ENCODE results near the gene NECAB2. TPM values are rescaled to one million over a fixed set of nuclear protein-coding genes. Genes with fewer than 3 reads are reported as not detected.

The NECAB2 gene
- total RNA-seq, 2 donors from 2014 or later, result 0.58 TPM; not detected in 1

DNA sequence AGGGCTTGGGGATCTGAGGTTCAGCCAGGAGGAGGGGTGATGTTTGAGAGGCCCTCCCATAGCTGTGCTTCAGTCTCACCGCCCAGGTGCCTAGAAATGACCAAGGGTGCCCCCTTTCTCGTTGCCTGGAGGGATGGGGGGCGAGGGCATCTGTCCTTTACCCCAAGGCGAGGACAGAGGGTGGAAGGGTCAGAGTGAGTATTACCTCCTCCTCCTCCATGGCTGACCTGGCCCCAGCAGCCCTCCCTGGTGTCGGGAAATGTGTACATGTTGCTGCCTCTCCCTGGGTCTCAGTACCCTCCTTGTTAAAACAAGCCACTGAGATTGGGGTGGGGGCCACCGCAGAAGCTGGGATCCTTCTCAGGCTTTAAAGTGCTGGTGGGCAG, 2.4 kb downstream of the NECAB2 start:
- peaks cover 26% of the 10 kb centered on the region for H3K27me3 Mint-ChIP-seq (ENCODE audit: low read depth)
- no peak overlapping the region for H3K27ac Mint-ChIP-seq
- no peaks in the 10 kb centered on the region for H3K36me3 Mint-ChIP-seq (ENCODE audit: insufficient read depth in 2 of 2)
- no peak overlapping the region for H3K4me3 Mint-ChIP-seq
- no peaks in the 10 kb centered on the region for H3K9me3 Mint-ChIP-seq
- no peak for DNase-seq
- no peaks in the 10 kb centered on the region for H3K4me1 Mint-ChIP-seq (ENCODE audit: low read depth)
- no peak for ATAC-seq (replicated peaks in 1 of 2)

DNA sequence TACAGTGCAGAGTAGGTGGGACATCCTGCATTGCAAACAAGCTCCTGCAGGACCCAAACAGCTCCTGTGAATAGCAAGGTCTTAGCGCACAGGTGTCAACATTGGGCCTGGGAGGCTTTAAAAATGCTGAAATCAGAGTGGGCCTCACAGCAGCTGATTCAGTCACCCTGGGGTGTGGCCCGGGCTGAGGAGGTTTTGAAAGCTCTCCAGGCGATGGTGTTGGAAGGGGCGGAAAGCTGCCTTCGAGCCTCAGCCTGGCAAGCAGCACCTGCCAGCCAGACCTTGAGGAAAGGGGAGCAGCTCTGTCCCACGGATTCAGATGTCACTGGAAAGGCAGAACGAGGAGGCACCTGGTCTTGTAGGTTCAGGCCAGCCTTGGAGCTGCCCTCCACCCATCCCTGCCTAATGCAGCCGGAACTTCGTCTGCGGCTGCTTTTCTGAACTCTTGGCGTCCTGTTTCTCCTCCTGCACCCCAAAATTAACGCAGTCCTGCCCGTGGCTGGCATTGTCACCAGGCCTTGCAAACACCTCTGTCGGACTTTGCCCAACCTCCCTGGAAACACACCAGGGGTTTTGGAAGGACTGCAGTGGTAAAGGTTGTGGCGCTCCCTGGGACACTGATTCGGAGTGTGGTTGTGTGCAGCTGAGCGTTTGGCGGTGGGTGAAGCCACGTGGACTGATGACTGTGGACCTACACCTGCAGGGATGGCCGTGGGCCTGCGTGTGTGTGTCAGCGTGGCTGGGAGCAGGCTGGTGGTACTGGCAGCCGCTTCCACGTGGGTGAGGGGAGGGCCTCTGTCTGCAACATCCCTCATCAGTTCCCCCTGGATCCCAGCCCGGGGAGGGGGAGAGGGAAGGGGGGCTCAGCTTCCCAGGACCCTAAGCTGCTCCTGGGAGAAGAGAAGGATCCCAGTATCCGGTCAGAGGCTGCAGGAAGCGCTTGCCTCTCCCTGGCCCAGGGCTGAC, 3.4 kb downstream of the NECAB2 start:
- Mint-ChIP-seq H3K9me3 (no peaks in the 10 kb centered on the region), H3K4me3 (no peak overlapping the region), H3K27ac (no peak overlapping the region), H3K4me1 (ENCODE audit: low read depth) (no peaks in the 10 kb centered on the region), H3K27me3 (ENCODE audit: low read depth) (peaks cover 26% of the 10 kb centered on the region), H3K36me3 (ENCODE audit: insufficient read depth in 2 of 2) (no peaks in the 10 kb centered on the region)
- ATAC-seq (replicated peaks in 1 of 2) (no peak), DNase-seq (no peak)

DNA sequence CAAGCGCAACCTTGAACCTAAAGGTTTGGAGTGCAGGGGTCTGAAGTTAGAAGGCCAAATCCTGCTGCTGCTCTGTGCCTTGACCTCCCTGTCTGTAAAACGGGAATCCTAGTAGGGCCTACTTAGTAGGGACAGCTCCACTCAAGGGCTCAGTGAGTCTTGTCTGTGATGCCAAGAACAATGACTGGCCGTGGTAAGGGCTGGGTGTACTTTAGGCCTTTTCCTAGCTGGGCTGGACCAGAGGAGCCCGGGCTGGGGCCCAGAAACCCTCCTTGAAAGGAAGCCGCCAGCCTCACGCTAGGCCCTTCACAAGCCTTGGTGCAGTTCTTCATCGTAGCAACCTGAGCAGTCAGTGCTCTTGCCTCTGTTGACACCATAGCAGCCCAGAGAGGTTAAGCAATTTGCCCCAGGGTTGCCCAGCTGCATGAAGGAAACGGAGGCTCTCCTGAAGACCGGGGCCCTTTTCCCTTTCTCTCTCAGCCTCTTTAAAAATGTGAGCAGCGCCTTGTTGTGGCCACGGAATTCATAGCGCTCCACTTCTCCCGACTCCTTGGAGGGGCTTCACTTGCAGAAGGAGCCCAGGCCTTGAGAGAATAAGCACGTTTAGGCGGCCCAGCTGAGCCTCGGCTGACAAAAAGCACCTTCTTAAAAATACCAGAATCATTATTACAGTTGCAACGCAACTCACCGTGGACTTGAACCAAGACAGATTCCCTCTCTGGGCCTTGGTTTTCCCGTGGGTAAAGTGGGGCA, 4.4 kb downstream of the NECAB2 start:
- no peak overlapping the region for H3K4me3 Mint-ChIP-seq
- H3K4me1 Mint-ChIP-seq (ENCODE audit: low read depth), result no peaks in the 10 kb centered on the region
- H3K27me3 Mint-ChIP-seq (ENCODE audit: low read depth), result peaks cover 31% of the 10 kb centered on the region
- H3K9me3 Mint-ChIP-seq, result no peaks in the 10 kb centered on the region
- no peaks in the 10 kb centered on the region for H3K36me3 Mint-ChIP-seq (ENCODE audit: insufficient read depth in 2 of 2)
- ATAC-seq (replicated peaks in 1 of 2) (no peak), DNase-seq (no peak)
- H3K27ac Mint-ChIP-seq, result no peak overlapping the region

DNA sequence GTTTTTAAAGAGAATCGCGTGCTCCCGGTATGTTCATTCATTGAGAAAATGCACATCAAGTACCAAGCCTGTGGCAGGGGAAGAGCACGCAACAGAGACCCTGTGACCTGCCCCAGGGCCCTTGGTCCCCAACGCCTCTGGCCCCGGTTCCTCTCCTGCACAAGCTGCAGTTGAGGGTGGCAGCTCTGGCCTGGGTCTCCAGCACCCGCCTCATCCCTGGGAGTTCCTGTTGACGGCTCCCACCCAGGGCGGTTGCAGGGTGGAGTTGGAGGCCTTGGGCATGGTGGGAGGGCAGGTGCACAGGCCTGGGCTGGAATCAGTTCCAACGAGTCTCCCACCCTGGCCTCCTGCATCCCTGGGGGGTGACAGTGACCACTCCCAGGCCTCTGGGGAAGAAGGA, 5.0 kb downstream of the NECAB2 start:
- Mint-ChIP-seq H3K27ac (no peak overlapping the region), H3K4me1 (ENCODE audit: low read depth) (no peaks in the 10 kb centered on the region), H3K9me3 (peaks cover 0 to 2% of the 10 kb centered on the region in 2 donors), H3K27me3 (ENCODE audit: low read depth) (peaks cover 25% of the 10 kb centered on the region), H3K36me3 (ENCODE audit: insufficient read depth in 2 of 2) (no peaks in the 10 kb centered on the region), H3K4me3 (no peak overlapping the region)
- DNase-seq, result no peak
- ATAC-seq (replicated peaks in 1 of 2), result no peak

DNA sequence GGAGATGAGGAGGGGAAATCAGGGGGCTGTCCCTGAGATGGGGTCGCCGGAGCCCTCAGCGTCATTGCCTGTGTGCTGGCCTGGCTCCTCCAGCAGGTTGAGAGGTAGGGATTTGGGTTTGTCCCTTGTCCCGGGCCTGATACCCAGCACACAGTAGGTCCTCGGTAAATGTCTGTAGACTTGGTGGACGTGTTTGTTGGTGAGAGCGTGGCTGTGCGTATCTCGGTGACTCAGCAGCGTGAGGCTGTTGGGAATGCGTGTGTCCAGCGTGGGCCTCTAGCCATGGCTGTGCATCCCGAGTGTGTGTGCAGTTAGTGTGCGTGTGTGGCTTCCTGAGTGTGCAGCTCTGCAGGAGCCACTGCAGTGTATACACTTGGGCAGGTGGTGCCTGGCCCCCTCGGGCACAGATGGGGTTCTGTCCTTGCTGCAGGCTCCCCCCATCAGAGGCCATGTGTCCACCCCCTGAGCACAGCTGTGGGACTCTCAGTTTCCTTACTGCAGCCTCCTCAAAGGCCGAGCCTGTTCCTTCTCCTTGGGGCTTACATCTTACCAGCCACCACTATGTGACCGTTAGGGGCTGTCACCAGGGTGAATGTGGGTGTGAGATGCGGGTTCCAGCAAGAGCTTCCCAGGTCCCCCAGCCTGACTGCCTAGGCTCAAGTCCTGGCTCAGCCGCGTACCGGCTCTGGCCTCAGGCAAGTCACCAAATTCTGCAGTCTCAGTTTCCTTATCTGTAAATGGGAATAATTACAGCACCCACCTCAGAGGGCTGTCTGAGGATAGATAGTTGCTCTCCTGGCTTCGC, 5.7 kb downstream of the NECAB2 start:
- ATAC-seq (replicated peaks in 1 of 2), result no peak

DNA sequence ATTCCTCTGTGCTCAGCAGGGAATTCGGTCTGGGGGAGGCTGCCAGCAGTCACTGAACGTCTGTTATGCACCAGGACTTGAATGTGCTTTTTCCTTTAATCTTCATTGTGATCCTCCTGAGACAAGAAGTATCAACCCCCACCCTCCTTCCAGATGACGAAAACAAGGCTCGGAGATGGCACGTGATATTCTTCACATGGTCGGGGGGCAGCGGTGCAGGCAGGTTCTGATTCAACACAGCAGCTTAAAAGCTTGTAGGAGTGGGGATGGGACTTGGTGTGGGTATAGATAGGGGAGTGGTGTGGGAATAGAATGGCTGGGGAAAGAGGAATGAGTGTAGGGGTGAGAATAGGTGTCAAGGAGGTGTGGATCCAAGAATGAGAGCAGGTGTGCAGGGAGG, 6.4 kb downstream of the NECAB2 start:
- no peak overlapping the region for H3K27ac Mint-ChIP-seq
- peaks cover 0 to 4% of the 10 kb centered on the region in 2 donors for H3K9me3 Mint-ChIP-seq
- ATAC-seq (replicated peaks in 1 of 2) (no peak), DNase-seq (no peak)
- no peaks in the 10 kb centered on the region for H3K4me1 Mint-ChIP-seq (ENCODE audit: low read depth)
- no peaks in the 10 kb centered on the region for H3K36me3 Mint-ChIP-seq (ENCODE audit: insufficient read depth in 2 of 2)
- peaks cover 19% of the 10 kb centered on the region for H3K27me3 Mint-ChIP-seq (ENCODE audit: low read depth)
- H3K4me3 Mint-ChIP-seq, result no peak overlapping the region

More for the DNA sequence above, 5.7 kb downstream of the NECAB2 start:
- no peak for DNase-seq
- Mint-ChIP-seq H3K4me3 (no peak overlapping the region), H3K4me1 (ENCODE audit: low read depth) (no peaks in the 10 kb centered on the region), H3K36me3 (ENCODE audit: insufficient read depth in 2 of 2) (no peaks in the 10 kb centered on the region), H3K27me3 (ENCODE audit: low read depth) (peaks cover 25% of the 10 kb centered on the region), H3K27ac (no peak overlapping the region), H3K9me3 (peaks cover 0 to 3% of the 10 kb centered on the region in 2 donors)

DNA sequence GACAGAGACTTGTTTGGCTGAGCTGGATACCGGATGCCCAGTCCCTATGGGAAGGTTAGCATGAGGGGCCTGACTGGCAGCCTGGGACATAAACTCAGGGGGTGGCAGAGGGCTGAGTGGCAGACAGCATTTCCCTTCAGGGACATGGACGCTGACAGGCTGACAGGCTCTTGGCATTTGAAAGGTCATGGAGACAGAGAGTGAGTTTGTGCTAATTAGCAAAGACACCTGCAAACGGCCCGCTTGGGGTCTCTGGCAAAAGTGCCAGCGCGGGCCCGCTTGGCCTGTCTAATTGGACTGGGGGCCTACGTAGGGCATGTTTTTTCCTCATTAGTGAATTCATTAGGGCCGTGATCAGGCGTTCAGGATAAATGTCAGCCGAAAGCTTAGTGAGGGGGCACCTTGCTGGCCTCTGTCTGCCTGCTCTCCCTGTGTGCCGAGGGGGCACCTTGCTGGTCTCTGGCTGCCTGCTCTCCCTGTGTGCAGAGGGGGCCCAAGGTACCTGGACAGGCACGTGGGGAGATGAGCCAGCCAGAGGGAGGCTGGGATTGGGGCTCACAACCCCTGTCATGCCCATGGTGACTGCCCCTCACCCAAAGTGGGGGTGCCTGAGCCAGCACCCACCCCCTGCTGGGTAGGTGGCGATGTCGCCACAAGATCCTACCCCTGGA, 7.7 kb downstream of the NECAB2 start:
- Mint-ChIP-seq H3K27ac (no peak overlapping the region), H3K4me1 (ENCODE audit: low read depth) (no peaks in the 10 kb centered on the region), H3K27me3 (ENCODE audit: low read depth) (peaks cover 12% of the 10 kb centered on the region), H3K4me3 (no peak overlapping the region), H3K9me3 (peaks cover 0 to 4% of the 10 kb centered on the region in 2 donors), H3K36me3 (ENCODE audit: insufficient read depth in 2 of 2) (no peaks in the 10 kb centered on the region)
- ATAC-seq (replicated peaks in 1 of 2) (no peak), DNase-seq (no peak)

DNA sequence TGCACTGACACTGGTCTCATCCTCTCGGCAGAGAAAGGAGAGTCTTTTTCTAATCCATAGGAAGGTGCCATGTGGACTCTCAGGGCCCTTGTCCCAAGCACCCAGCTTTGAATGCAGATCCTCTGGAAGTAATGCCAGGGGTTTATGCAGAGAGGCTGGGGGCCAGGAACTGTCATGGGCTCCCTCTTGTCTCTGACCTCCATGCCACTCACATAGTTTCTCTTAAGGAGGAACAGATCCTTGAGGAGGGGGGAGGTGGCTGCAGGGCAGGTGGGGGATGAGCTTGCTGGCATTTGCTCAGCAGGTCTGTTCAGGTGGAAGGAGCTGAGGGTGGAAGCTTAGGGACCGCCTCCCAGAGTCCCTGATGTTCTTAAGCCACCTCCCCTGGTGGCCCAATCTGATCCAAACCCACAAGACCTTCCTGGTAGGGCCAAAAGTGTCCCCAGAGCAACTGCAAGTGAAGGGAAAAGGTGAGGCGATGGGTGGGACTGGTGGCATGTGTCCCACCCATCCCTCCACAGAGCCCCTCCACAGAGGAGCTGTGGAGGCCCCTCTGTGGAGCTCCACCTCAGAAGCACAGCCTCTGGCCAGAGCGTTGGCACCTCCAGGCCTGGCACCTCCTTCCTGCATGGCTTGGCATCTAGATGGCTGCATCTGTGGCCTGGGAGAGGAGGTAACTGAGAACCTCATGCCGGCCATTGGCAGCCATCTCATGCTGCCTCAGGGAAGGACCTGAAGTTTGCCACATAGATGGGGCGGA, 9.2 kb downstream of the NECAB2 start:
- Mint-ChIP-seq H3K27ac (no peak overlapping the region), H3K27me3 (ENCODE audit: low read depth) (peaks cover 12% of the 10 kb centered on the region), H3K36me3 (ENCODE audit: insufficient read depth in 2 of 2) (no peaks in the 10 kb centered on the region), H3K4me3 (no peak overlapping the region), H3K9me3 (peaks cover 0 to 4% of the 10 kb centered on the region in 2 donors), H3K4me1 (ENCODE audit: low read depth) (no peaks in the 10 kb centered on the region)
- DNase-seq, result no peak
- ATAC-seq (replicated peaks in 1 of 2), result no peak

DNA sequence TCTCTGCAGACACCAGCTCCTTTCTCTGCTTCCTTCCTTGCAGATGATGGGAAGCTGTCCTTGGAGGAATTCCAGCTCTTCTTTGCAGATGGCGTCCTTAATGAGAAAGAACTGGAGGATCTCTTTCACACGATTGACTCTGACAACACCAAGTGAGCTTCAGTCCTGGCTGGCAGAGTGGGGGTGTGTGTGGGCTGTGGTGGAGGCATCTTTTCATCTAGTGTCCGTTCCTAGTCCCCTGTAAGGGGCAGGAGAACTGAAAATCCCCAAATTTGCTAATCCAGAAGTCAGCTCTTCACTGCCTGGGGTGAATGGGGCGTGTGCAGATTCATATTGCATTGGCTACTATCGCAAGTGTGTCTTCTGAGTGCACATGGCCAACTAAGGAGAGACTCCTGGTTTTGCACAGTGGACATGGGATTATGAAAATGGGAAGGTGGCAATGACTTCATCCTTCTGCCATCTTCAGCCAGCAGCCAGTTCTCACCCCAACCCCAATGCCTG, 10.4 kb downstream of the NECAB2 start:
- H3K9me3 Mint-ChIP-seq, result peaks cover 0 to 4% of the 10 kb centered on the region in 2 donors
- H3K4me3 Mint-ChIP-seq, result no peak overlapping the region
- H3K36me3 Mint-ChIP-seq (ENCODE audit: insufficient read depth in 2 of 2), result no peaks in the 10 kb centered on the region
- peaks cover 12% of the 10 kb centered on the region for H3K27me3 Mint-ChIP-seq (ENCODE audit: low read depth)
- DNase-seq (no peak), ATAC-seq (replicated peaks in 1 of 2) (no peak)
- no peak overlapping the region for H3K27ac Mint-ChIP-seq
- H3K4me1 Mint-ChIP-seq (ENCODE audit: low read depth), result no peaks in the 10 kb centered on the region

DNA sequence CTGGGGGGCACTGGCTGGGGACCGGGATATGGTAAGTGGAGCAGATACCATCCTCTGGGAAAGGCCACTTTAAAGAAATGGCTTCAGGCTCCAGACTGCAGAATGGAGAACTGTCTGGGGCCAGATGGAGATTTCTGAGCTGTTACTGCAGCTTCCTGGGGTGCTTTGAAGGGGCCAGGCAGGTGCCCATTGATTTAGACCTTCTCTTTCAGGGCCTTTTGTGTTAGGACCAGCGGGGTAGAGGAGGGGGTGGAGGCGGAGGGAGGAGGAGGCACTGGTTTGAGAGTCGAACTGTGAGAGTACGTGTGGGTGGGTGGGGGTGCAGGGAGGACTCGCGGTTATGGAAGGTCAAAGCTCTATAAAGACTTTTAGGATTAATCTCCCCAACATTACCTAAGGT, 11.4 kb downstream of the NECAB2 start:
- Mint-ChIP-seq H3K4me3 (no peak overlapping the region), H3K27ac (no peak overlapping the region), H3K9me3 (peaks cover 0 to 4% of the 10 kb centered on the region in 2 donors), H3K27me3 (ENCODE audit: low read depth) (peaks cover 10% of the 10 kb centered on the region), H3K4me1 (ENCODE audit: low read depth) (no peaks in the 10 kb centered on the region), H3K36me3 (ENCODE audit: insufficient read depth in 2 of 2) (no peaks in the 10 kb centered on the region)
- DNase-seq (no peak), ATAC-seq (replicated peaks in 1 of 2) (no peak)

DNA sequence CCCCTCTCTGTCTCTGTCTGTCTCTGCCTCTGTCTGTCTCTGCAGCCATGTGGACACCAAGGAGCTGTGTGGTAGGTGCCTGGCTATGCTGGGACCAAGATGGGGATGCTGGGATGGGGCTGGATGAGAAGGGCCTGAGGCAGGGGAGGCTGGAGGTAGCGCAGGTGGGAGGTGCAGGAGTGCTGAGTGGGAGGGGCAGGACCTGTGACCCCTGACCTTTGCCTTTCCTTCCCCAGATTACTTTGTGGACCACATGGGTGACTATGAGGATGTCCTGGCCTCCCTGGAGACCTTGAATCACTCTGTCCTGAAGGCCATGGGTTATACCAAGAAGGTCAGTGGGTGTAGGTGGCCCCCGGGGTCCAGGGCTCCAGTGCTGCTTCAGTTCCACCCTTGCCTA, 12.8 kb downstream of the NECAB2 start:
- Mint-ChIP-seq H3K27me3 (ENCODE audit: low read depth) (peaks cover 5% of the 10 kb centered on the region), H3K27ac (no peak overlapping the region), H3K9me3 (peaks cover 0 to 4% of the 10 kb centered on the region in 2 donors), H3K36me3 (ENCODE audit: insufficient read depth in 2 of 2) (no peaks in the 10 kb centered on the region), H3K4me1 (ENCODE audit: low read depth) (no peaks in the 10 kb centered on the region), H3K4me3 (no peak overlapping the region)
- ATAC-seq (replicated peaks in 1 of 2) (no peak), DNase-seq (no peak)

DNA sequence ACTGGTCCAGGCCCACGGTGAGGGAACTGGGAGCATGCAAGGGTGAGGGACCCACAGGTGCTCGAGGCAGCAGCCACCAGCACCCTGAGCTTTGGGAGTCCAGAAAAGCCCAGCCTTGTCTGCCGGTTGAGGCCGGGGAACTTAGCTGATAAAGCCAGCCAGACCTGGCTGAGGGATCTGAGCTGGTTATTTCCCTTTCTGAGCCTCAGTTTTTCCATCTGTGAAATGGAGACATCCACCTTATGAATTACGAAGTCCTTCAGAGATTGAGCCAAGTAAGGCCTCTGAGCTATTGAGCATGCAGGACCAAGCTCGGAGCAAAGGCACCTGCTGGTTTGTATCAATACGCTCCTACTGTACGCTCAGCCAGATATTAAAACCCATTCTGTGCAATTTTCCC, 13.8 kb downstream of the NECAB2 start:
- H3K27me3 Mint-ChIP-seq (ENCODE audit: low read depth), result peaks cover 1% of the 10 kb centered on the region
- DNase-seq, result no peak

More for the DNA sequence above, 13.8 kb downstream of the NECAB2 start:
- Mint-ChIP-seq H3K4me3 (no peak overlapping the region), H3K36me3 (ENCODE audit: insufficient read depth in 2 of 2) (no peaks in the 10 kb centered on the region), H3K9me3 (peaks cover 0 to 4% of the 10 kb centered on the region in 2 donors), H3K27ac (no peak overlapping the region), H3K4me1 (ENCODE audit: low read depth) (no peaks in the 10 kb centered on the region)
- no peak for ATAC-seq (replicated peaks in 1 of 2)
